ENCODE measurements around the gene KRT9.

DNA sequence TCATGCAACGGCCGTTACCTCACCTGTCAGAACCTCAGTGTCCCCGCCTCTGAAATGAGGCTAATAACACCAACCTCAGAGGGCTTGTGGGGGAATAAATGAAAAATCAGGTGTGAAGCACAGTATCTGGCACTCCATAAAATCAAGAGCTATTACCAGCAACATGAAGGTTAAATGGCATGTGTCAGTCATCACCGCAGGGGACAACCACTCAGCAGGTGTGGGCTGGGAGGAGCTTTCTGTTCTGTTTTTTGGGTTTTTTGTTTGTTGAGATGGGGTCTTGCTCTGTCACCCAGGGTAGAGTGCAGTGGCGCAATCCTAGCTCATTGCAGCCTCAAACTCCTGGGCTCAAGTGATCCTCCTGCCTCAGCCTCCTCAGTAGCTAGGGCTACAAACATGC is 26.9 kb downstream of the KRT9 start:
- TF ChIP-seq, protein P1, sequence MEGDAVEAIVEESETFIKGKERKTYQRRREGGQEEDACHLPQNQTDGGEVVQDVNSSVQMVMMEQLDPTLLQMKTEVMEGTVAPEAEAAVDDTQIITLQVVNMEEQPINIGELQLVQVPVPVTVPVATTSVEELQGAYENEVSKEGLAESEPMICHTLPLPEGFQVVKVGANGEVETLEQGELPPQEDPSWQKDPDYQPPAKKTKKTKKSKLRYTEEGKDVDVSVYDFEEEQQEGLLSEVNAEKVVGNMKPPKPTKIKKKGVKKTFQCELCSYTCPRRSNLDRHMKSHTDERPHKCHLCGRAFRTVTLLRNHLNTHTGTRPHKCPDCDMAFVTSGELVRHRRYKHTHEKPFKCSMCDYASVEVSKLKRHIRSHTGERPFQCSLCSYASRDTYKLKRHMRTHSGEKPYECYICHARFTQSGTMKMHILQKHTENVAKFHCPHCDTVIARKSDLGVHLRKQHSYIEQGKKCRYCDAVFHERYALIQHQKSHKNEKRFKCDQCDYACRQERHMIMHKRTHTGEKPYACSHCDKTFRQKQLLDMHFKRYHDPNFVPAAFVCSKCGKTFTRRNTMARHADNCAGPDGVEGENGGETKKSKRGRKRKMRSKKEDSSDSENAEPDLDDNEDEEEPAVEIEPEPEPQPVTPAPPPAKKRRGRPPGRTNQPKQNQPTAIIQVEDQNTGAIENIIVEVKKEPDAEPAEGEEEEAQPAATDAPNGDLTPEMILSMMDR (IDR thresholded peaks at IDR 0.05), result no peak
- TF ChIP-seq POLR2A (IDR thresholded peaks at IDR 0.05) (no peak), POLR2AphosphoS5 (IDR thresholded peaks at IDR 0.05) (no peak)
